Left lobe of liver (tissue), 2 donors: ENCODE results near the gene TSEN34. TPM values are rescaled to one million over a fixed set of nuclear protein-coding genes. Genes with fewer than 3 reads are reported as not detected.
"Not testable (repeated sequence)": the region's sequence is repeated elsewhere in the genome, so short reads cannot be mapped to it uniquely, and the experiment has no call there.

Experiments
- ATAC-seq: fragments of 200-7000 bp; cut with Tn5 transposase; one replicate; pipeline ENCODE4 v1.9.1; 2020; ENCODE audit warnings: mild to moderate bottlenecking, moderate library complexity
- DNase-seq: peaks from one replicate; pipeline ENCODE4 v3.0.0-alpha.2; 2020; ENCODE audit warnings: low spot score
- total RNA-seq: library from RNA; stranded (reverse); gene quantifications from one replicate; pipeline ENCODE4 v1.2.1, GENCODE V29; 2021
- donor health status: DM: no; HTN: no; CAD: no; lungs with moderate emphysema.
- donor health status: DM: no; HTN: yes; CAD: no.

Gene TSEN34
- total RNA-seq, 1 donor from 2014 or later: 17.4 TPM

DNA sequence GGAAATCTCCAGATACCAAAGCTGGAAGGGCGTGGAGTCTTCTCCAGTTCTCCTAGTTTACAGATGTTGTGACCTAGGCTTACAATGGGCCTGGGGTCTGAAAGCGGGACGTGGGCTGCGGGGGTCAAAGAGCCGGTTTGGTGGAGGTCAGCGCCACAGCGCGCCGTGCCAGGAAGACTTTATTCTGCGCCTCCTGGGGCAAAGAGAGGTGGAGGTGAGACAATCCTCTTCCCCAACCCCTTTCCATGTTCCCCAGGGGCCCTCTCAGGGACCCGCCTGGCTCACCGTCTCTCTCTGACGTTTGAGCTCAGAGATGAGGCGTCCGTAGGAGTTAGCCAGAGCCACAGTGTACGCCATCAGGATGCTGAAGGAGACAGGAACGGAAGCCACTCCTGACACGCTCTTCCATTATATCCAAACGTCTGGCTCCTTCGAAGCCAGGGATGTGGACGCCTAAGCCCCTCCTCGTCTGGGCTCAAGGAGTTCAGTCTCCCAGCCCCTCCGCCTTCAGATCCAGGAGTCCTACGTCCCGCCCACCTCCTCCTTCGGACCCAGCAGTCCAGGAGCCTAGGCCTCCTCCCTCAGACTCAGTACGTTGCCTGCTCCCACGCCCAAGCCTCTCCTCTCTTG lies 30.8 kb upstream of the TSEN34 start:
- no peak for DNase-seq

DNA sequence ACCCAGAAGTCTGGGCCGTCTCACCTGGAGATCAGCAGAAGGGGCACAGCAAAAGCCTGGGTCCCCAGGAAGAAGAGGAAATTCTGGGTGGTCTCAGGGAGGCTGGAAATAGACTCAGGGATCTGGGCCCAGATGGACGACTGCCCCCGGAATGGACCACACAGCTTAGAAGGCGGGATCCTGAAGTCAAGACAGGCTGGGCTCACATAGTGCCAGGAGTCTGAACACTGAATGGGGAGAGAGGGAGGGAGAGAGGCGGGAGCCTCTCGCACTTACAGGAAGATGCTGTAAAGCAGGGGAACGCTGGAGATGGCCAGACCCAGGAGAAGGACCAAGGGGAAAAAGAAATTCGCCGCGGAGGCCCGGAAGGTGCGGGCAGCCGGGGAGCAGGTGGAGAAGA lies 30.3 kb upstream of the TSEN34 start:
- ATAC-seq (no peak), DNase-seq (no peak)

More for the DNA sequence above, 30.8 kb upstream of the TSEN34 start:
- ATAC-seq: no peak

DNA sequence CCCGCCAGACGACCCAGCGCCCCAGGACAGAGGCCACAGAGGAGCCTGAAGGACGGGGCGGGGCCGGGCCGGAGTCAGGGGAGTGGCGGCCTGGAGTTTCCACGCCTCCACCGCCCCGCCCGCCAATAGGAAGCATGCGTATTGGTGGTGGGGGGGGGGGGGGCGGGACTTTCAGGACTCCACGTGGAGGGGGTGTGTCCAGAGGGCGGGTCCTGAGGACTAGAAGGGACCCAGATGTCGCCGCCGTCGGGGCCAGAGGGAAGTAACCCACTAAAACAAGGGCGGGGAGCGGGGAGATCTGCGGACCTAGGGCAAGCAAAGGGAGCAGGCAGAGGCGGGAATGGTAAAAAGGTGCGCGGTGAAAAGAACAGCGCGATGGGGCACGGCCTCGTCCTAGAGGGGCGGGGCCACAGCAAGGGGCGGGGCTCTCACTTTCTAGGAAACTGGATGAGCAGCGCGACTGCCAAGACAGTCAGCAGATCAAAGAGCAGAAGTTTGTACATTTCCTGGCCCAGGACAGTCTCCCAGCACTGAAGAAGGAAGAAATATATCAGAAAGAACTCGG lies 28.8 kb upstream of the TSEN34 start:
- ATAC-seq: peak; percentile 68
- DNase-seq: peak; percentile 86

DNA sequence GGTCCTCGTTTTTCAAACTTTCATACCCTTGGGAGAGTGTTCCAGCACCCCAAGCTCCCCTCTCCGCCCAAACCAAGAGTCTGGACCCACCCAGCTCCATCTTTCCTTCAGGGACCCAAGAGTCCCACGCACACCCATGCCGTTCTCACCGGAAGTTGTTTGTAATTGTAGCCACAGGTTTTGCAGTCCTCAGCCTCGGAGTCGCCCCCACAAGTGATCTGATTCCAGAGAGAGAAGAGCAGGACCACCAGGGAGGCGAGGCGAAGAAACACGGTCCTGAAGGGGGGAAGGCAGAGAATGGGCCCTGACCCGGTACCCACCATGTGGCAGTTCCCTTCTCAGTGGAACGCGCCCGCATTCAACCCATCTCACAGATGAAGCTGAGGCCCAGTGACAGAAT lies 28.2 kb upstream of the TSEN34 start:
- no peak for ATAC-seq
- DNase-seq: peak; percentile 45

DNA sequence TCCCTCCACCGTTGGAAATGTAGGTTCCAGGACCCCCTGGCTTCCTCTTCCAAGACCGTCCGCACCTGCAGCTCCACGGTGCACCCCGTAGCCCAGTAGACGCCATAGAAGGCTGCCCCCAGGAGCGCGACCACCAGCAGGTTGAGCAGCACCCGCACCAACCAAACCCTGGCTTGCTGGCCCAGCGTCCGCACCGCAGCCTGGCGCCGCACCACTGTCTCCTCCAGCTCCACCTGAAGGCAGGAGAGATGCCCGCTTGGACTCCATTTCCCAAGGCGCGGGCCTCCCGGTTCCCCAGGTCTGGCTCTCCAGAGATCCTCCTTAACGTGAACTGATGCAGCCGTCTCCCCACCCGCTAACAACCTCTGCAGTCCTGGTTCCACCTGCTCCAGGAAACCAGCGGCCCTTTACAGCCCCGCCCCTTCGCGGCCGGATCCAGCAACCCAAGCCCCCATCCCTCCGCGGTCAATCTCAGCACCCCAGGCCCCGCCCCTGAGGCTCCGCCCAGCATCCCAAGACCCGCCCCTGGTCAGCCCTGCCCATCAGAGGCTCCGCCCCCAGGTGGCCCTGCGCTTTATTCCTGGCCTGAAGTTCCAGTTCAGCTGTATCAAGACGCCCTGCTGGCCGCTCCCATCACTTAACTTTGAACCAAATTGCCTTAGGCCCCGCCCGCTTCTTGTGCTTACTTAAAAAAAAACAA lies 26.6 kb upstream of the TSEN34 start:
- ATAC-seq: no peak
- peak; percentile 55 for DNase-seq

DNA sequence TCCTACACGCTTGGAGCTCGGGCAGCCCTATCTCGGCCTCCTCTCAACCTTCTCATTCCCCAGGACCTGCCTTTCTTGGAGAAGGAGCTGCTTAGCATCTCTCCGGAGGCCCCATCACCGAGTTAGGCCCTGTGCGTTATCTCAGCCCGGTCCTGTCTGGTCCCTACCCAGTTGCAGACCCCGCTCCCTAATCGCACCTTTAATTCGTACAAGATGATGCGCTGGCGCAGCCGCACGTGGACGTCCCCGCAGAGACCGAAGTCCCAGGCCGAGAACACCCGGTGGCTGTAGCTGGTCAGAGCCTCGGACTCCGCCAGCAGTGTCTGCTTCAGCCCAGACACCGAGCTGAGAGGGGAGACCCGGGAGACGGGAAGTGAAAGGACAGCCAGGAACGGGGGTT lies 25.9 kb upstream of the TSEN34 start:
- DNase-seq: peak; percentile 45
- ATAC-seq: no peak

DNA sequence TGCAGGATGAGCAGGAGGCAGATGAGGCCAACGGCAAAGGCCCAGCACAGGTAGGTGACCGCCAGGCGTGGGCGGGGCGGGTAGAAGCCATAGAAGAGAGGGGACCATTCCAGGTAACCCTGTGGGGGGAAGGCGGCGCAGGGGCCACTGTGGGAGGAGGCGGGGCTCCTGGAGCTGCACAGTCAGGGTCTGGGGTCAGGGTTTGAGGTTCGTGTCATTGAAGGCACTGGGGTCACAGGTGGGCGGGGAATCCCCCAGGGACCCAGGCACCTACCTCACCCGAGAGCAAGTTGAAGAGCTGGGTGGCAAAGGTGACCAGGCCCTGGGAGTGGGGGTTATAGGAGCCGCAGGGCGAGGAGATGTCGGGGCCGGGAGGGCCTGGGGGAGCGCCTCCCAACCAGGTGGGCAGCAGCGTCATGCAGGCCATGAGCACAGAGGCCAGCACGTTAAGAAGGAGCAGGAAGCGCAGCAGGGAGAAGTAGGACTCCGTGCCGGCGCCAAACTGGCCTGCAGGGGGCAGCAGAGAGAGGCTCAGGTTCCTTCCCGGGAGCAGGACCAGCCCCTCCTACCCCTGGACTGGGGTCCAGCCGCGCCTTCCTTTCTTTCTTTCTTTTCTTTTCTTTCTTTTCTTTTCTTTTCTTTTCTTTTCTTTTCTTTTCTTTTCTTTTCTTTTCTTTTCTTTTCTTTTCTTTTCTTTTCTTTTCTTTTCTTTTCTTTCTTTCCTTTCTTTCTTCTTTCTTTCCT lies 22.8 kb upstream of the TSEN34 start:
- DNase-seq (peak; percentile 88), ATAC-seq (peak; percentile 97)

DNA sequence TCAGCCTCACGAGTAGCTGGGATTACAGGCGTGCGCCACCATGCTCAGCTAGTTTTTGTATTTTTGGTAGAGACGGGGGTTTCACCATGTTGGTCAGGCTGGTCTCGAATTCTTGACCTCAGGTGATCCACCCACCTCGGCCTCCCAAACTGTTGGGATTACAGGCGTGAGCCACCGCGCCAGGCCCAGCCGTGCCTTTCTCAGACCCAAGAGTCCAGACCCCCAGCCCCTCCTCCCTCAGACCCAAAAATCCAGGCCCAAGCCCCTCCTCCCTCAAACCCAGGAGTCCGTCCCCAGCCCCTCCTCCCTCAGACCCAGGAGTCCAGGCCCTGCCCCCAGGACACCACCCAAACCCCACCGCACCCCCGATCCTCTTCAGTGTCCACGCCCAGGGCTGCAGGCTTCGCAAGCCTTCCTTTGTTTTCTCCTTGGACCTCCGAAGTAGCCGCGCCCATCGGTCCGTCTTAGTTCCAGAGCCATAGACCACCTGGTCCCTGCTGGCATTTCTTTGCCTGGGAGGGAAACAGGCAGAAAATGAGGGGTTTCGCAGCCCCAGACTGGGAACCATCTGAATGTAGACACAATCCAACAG lies 21.9 kb upstream of the TSEN34 start:
- ATAC-seq (no peak), DNase-seq (no peak)

DNA sequence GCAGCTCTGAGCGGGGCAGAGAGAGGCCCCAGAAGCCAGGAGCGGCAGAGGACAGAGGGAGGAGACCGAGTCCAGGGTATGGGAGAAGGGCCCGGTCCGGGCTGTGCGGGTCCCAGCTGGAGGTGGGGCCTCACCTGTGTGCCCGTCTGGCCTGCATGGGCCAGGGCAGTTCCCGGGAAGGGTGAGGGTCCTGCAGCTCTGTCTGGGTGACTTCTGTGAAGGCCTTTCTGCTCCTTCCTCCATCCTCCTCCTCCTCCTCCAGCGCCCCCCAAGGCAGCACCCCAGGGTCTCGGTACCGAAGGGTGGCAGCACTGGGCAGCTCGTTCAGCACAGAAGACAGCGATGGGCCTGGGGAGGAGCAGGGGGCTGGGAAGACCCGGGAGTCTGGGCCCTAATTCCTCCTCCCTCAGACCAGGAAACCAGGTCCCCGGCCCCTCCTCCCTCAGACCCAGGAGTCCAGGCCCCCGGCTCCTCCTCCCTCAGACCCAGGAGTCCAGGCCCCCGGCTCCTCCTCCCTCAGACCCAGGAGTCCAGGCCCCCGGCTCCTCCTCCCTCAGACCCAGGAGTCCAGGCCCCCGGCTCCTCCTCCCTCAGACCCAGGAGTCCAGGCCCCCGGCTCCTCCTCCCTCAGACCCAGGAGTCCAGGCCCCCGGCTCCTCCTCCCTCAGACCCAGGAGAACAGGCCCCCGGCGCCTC lies 19.2 kb upstream of the TSEN34 start:
- not testable (repeated sequence) for DNase-seq, ATAC-seq

DNA sequence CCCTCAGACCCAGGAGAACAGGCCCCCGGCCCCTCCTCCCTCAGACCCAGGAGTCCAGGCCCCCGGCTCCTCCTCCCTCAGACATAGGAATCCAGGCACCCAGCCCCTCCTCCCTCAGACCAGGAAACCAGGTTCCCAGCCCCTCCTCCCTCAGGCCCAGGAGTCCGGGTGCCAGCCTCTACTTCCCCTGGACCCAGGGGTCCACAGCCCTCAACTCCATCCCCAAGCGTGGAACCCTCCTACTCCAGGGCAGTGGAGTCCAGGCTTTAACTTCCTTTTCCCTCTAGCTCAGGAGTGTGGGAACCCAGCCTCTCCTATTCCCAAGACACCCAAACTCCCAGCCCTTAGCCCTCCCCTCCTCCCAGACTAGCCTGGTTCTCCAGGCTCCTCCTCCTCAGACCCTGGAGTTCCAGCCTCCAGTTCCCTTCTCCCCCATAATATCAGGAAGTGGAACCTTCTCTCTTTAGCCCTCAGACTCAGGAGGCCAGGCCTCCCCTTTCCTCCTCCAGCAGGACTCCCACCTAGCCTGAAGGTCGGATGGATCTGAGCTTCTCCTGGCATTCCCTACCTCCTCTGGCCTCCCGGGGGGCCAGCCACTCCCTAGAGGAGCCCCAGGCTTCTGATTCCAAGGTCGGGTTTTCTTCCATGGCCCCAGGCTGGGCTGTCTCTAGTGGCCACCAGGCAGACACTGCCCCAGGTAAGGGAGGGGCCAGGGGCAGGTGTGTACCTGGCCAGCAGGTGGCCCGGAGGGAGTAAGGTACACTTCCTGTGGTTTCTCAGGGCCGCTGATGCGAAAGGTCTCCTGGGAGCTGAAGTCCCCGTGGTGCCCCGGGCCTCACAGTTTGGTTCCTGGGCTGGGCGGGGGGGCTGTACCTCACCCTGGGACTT lies 18.4 kb upstream of the TSEN34 start, which contains the start of gene TMC4:
Gene TMC4, minus strand, starts transcription at position 690 of the 888 bp plus-strand sequence. Its CDS starts 43 bp downstream, at position 647.
- ATAC-seq (peak; percentile 49), DNase-seq (peak; percentile 48)

DNA sequence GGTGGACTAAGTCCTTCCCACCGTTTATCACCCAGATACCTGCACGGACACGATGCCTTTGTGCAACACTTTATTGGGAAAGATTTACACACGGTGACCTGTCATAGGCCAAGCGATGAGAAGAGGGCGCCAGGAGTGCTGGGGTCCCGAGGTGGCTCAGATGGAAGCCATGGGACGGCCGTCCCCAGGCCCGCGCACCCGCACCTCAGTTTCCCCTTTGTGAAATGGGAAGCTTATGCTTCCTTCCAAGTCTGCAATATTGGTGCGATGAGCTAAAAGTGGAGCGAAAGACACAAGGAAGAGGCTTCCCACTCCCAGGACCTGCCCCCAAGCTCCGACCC lies 17.8 kb upstream of the TSEN34 start:
- DNase-seq: no peak
- no peak for ATAC-seq

DNA sequence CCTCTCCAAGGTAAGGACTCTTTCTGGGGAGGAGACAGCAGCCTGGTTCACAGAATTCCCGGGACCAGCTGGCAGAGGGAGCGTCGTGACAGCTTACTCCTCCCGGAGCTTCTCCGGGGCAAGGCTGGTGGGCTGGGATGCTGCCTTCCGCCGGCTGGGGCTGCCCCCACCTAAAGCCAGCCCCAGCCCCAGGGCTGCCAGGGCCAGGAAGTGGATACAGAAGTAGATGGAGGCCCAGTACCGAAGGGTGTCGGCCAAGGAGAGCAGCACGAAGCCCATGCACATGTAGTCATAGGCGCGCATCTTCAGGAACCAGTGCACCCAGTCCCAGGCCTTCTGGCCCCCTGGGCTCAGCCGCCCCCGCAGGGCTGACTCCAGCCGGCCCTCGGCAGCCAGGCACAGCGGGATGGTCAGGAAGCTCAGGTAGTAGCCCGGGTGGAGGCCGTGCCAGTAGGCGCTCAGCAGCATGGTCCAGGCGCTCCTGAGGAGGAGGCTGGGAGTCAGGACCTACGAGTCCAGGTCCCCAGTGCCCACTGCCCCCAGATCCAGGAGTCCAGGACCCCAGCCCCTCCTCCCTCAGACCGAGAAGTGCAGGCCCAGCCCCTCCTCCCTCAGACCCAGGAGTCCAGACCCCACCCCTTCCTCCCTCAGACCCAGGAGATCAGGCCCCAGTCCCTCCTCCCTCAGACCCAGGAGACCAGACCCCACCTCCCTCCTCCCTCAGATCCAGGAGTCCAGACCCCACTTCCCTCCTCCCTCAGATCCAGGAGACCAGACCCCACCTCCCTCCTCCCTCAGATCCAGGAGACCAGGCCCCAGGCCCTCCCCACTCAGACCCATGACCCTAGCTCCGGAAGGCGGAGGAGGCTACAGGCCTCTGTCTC lies 16.9 kb upstream of the TSEN34 start:
- ATAC-seq: no peak

DNA sequence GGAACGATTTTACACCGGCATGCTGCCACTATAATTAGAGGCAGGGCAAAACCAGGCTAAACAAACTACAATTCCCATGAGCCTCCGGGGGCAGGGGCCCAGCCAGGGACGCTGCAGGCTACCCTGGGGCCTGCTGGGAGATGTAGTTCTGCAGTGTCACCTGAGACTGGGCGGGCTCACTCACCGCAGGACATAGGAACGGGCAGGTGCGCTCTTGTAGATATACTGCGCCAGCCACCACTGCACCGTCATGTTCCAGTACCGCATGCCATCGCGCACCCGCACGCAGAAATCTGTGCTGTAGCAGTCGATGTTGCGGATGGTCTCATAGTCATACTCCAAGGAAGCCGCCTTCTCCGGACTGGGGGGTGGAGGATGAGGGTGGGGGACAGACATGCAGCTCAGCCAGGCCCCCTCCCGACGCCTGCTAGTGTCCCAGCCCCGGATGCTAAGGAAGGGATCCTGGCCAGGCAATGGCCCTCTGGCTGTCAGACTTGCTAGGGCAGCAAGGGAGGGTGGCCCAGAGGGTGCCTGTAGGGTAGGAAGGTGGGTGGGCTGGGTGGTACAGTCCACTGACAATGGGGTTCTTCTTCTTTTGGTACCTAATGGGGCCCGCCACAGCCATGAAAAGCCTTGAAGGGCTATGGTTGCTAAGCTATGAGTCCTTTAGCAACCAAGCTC lies 12.4 kb upstream of the TSEN34 start:
- ATAC-seq (peak; percentile 95), DNase-seq (no peak)

More for the DNA sequence above, 16.9 kb upstream of the TSEN34 start:
- DNase-seq: no peak

DNA sequence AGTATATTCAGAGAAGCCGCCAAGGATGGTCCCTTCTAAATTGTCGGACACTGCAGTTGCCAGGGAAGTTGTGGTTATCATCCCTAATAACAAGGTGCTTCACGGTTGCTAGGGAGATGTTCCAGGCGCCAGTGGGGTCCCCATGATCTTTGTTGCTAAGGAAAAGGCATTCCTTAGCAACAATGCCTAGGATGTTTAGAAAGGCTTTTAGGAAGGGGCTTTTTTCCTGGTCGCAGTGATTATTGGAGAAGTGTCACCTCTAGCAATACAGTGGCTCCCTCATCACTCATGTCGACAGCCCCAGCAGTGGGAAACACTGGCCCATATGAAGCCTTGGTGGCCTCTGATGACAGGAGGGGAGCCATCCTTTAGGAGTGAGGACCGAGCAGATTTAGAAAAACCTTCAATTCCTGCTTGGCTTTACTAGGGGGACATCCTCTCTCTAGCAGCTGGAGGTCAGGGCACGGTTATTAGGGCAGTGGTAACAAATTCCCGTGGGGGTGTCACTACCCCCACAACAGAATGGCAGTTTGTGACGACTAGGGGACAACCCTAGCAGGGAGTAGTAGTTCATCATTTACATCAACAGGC lies 11.8 kb upstream of the TSEN34 start:
- no peak for DNase-seq
- no peak for ATAC-seq

DNA sequence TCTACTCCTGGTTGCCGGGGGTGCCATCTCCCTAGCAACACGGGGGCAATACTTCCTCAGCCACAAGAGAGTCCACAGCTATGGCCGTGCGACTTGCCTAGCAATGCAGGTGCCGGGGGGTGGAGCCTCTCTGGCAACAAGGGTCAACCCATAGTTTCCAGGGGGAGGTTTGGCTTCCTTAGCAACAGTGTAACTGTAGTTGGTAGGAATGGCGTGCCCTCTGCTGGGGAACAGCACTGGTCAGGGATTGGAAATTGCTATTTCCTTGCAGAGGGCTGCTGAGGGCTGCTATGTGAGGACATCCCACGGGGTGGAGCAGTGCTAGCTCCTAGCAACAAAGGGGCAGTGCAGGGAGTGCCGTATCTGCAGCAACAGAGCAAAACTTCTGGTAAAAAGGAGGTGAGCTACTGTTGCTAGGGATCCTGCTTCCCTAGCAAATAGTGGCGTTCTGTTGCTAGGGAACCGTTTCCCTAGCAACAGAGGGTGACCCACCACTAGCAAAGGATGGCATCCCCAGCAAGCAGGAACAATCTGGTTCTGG lies 11.1 kb upstream of the TSEN34 start:
- no peak for DNase-seq
- no peak for ATAC-seq

DNA sequence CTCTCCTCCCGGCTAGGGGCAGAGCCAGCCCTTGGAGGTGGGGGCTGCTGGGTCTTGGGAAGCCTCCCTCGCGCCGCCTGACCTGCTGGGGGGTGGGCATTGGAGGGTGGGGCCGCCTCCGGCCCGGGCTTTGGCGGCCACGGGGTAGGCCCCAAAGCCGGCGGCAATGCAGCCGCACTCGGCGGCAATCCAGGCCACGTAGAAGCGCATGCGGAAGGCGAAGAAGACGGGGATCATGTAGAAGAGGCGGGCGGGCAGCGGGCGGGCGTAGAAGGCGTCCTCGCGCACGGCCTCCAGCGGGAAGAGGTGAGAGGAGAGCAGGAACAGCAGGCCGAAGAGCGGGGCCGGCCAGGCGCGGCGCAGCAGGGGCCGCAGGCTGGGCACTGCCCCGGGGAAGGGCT lies 10.4 kb upstream of the TSEN34 start:
- ATAC-seq (no peak), DNase-seq (no peak)

DNA sequence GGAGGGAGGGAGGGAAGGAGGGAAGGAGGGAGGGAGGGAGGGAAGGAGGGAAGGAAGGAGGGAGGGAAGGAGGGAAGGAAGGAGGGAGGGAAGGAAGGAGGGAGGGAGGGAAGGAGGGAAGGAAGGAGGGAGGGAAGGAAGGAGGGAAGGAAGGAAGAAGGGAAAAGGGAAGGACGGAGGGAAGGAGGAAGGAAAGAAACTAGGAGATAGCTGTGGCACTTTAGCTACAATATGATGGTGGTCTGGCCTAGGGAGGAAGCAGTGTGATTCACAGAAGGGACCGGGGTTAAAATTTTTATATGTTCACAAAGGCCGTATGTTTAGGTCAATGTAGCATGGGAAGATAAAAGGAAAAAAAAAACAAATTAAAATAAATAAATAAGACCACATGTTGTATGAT lies 9.2 kb upstream of the TSEN34 start:
- ATAC-seq, DNase-seq: not testable (repeated sequence)
